Heart left ventricle (tissue), 16 donors: ENCODE data around the gene CACNG7. TPM values are rescaled to one million over a fixed set of nuclear protein-coding genes. Genes with fewer than 3 reads are reported as not detected.
A peak's percentile ranks its signal among the peaks of the same experiment; 100 is the strongest.

Source experiments
- ATAC-seq, 4 donors: fragments of 200-7000 bp; cut with Tn5 transposase; one replicate each; pipeline ENCODE4 v1.9.1; 2020 to 2022; ENCODE audit warnings: moderate library complexity in 4 of 4, mild to moderate bottlenecking in 3 of 4, moderate number of reproducible peaks in 1 of 4
- DNase-seq, 5 donors: peaks; one replicate each; pipeline ENCODE4 v3.0.0-alpha.2; 2020
- H3K27ac ChIP-seq, 12 donors: fragments of 200-600 bp; sonication (generic) in 4 of 12; one replicate each; pipeline versions ENCODE4 v1.5.0 to v1.8.0; 2016 to 2022; ENCODE audit warnings: mild to moderate bottlenecking in 2 of 12
- H3K27me3 ChIP-seq, 9 donors: fragments of 200-600 bp; sonication (generic) in 2 of 9; one replicate each; pipeline versions ENCODE4 v1.5.1 to v1.8.0; 2016 to 2022; ENCODE audit warnings: mild to moderate bottlenecking in 3 of 9
- H3K36me3 ChIP-seq, 9 donors: fragments of 200-600 bp; sonication (generic) in 2 of 9; one replicate each; pipeline versions ENCODE4 v1.5.0 to v1.8.0; 2018 to 2022; ENCODE audit warnings: mild to moderate bottlenecking in 2 of 9
- H3K4me1 ChIP-seq, 12 donors: fragments of 200-600 bp; sonication (generic) in 4 of 12; one replicate each; pipeline versions ENCODE4 v1.5.0 to v1.8.0; 2016 to 2022; ENCODE audit warnings: mild to moderate bottlenecking in 3 of 12
- H3K4me3 ChIP-seq, 12 donors: fragments of 200-600 bp; sonication (generic) in 4 of 12; one replicate each; pipeline versions ENCODE4 v1.5.0 to v1.8.0; 2017 to 2022; ENCODE audit warnings: mild to moderate bottlenecking in 9 of 12, moderate library complexity in 4 of 12
- H3K9me3 ChIP-seq, 12 donors: fragments of 200-600 bp; sonication (generic) in 4 of 12; one replicate each; pipeline versions ENCODE4 v1.5.0 to v1.8.0; 2016 to 2022; ENCODE audit warnings: mild to moderate bottlenecking in 1 of 12
- POLR2A ChIP-seq, 2 donors: fragments of 450-650 bp; IDR thresholded peaks; one replicate each; pipeline ENCODE4 v1.6.1; 2017; ENCODE audit warnings: antibody characterized with exemption in 2 of 2, mild to moderate bottlenecking in 2 of 2, moderate library complexity in 2 of 2
- WGBS, 4 donors: extraction: QIAGEN DNeasy Blood & Tissue Kit in 2 of 4; methylation state at CpG; one replicate each; pipeline versions ENCODE4 v1.1.5 to v1.1.7; 2013 to 2018; 5-methylcytosine and 5-hydroxymethylcytosine counted together
- intact Hi-C, 10 donors: fragments of 100-400 bp; cut with DNase I; formaldehyde crosslinking; loops; one replicate each; pipeline versions ENCODE4 v1.11.1 to v1.14.2; 2022
- polyA plus RNA-seq, 2 donors: library from polyadenylated mRNA; stranded (reverse); fragments of 200-250 nt; gene quantifications; one replicate each; pipeline ENCODE4 v1.2.3, GENCODE V29; 2013
- total RNA-seq, 9 donors: library from RNA; depleted of rRNA in 2 of 9; stranded (reverse); fragments of >200 nt in 2 of 9; fragmentation: NEBNext Ultra II Directional in 3 of 9; extraction: Animal tissue kit (Norgen Biotek cat#: 25700) in 3 of 9; gene quantifications; one replicate each; pipeline versions ENCODE4 v1.1.0 to v1.2.4, GENCODE V29; 2016 to 2023
- TF ChIP-seq, protein P1 (sequence below), 12 donors: fragments of 200-600 bp; sonication (generic) in 4 of 12; IDR thresholded peaks; one replicate each; pipeline versions ENCODE4 v1.5.0 to v1.8.0; 2018 to 2022; ENCODE audit warnings: antibody characterized with exemption in 12 of 12, mild to moderate bottlenecking in 5 of 12
- donor health status: ischemic (EF 13 %, LVEDD 7.1; RV severe dilation, severe dysfunction).
- donor health status: healthy with polysubstance abuse.
- donor health status: DM: no; HTN: yes; CAD: no.
- donor health status: DM: no; HTN: no; CAD: no.
- donor health status: ischemic (EF 25% LVEDD 6.9; RV normal size, moderate dysfunction).
- donor health status: ischemic (EF 25% LVEDD 5.7; RV mildly dilated, moderate dysfunction).
- donor health status: healthy.
- donor health status: DM: yes; HTN: yes; CAD: no.
- donor health status: ischemic (EF 35%, LVEDD 5.7; RV mildly dilated, moderate dysfunction).
- donor health status: nonischemic (EF 11% LVEDD 7.7; RV severe dilation, severe dysfunction).
- donor health status: DM: yes; HTN: yes; CAD: no.
- donor health status: PGD.
- donor health status: ischemic (EF 29% LVEDD 5.4; RV normal size, mild dysfunction).
- donor health status: nonischemic (EF 23%, LVEDD 6.1; RV moderate dilation, normal function).

The CACNG7 gene
- total and polyA plus RNA-seq, 11 donors, result not detected

DNA sequence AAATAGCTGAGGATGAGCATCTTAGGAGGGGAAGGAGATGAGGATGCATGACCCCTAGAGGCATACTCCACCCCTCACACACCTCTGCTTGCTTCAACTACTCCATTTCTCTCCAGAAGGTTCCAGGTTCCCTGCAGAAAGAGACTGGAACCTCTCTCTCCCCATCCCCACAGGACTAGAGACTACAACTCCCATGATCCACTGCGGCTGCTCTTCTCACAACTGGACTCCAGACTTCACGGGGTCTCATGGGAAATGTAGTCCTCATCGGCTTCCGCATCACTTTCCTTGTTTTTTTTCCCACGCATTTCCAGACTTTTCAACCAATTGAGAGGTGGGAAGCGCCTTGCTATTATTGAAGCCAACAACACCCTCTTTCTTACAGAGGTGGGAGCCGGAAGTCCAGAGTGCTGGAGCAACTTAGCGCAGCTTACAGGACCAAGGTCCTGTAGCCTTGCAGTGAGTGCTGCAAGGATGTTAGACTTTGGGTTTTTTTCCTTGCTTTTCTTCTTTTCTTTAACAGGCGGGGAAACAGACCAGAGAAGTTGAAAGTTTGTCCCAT, 68.4 kb downstream of the CACNG7 start:
- WGBS, 4 donors, result 2 to 4% (median 3%) methylated on average over 9 of the region's 9 CpGs
- intact Hi-C loops, result no loop called here
- DNase-seq, result peak in 4 of 5 donors; percentile 75 to 89 (median 82)
- peak overlapping the region in 3 of 12 donors; percentile 10 to 47 (median 34) for H3K27ac ChIP-seq
- H3K4me1 ChIP-seq, result peaks cover 0 to 32% (median 14%) of the 10 kb centered on the region in 12 donors
- no peaks in the 10 kb centered on the region for H3K36me3 ChIP-seq
- ATAC-seq, result peak; percentile 80 to 89 (median 85)
- no peaks in the 10 kb centered on the region for H3K9me3 ChIP-seq
- TF ChIP-seq POLR2A (IDR thresholded peaks at IDR 0.05), result no peak
- TF ChIP-seq, protein P1, sequence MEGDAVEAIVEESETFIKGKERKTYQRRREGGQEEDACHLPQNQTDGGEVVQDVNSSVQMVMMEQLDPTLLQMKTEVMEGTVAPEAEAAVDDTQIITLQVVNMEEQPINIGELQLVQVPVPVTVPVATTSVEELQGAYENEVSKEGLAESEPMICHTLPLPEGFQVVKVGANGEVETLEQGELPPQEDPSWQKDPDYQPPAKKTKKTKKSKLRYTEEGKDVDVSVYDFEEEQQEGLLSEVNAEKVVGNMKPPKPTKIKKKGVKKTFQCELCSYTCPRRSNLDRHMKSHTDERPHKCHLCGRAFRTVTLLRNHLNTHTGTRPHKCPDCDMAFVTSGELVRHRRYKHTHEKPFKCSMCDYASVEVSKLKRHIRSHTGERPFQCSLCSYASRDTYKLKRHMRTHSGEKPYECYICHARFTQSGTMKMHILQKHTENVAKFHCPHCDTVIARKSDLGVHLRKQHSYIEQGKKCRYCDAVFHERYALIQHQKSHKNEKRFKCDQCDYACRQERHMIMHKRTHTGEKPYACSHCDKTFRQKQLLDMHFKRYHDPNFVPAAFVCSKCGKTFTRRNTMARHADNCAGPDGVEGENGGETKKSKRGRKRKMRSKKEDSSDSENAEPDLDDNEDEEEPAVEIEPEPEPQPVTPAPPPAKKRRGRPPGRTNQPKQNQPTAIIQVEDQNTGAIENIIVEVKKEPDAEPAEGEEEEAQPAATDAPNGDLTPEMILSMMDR (IDR thresholded peaks at IDR 0.05), result no peak
- peaks cover 21 to 73% (median 44%) of the 10 kb centered on the region in 9 donors for H3K27me3 ChIP-seq
- peak overlapping the region; percentile 2 to 52 (median 39) for H3K4me3 ChIP-seq

DNA sequence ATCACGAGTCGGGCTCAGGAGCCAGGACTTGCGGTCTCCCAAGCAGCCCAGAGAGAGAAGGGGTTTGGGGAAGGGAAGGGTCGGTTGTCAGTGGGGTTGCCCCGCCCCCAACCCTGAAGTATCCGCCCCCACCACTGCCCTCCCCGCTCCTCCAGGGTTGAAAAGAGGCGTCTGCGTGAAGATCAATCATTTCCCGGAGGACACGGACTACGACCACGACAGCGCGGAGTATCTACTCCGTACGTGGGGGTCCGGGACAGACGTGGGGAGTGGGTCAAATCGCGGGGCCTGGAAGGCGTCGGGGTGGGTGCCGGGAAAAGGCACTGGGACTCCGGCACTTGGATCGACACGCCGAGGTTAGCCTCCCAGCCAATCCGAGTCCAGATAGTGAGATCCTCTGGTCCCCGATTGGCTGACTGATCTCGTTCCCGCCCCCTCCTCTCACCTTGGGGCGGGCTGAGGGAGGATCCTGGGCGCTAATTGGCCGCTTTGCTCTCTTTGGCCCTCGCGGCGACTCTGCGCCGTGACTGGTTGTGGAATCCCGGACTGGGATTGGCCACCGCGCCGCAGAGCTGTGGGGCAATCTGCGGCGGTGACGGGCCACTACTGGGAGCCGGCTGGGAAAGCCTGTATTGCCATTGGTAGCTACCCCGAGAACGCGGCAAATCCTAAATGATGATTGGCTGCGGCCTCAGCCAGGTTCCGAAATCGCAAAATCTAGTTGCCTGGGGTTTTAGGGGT, 69.1 kb downstream of the CACNG7 start:
- Histone ChIP-seq H3K4me3 (peak overlapping the region in 11 of 12 donors; percentile 2 to 52 (median 39)), H3K27me3 (peaks cover 21 to 79% (median 46%) of the 10 kb centered on the region in 9 donors), H3K9me3 (no peaks in the 10 kb centered on the region), H3K27ac (peak overlapping the region in 3 of 12 donors; percentile 10 to 47 (median 34)), H3K4me1 (peaks cover 0 to 37% (median 14%) of the 10 kb centered on the region in 12 donors), H3K36me3 (no peaks in the 10 kb centered on the region)
- WGBS, 4 donors, result 3 to 4% (median 4%) methylated on average over 36 to 54 of the region's 54 CpGs
- TF ChIP-seq, protein P1 (IDR thresholded peaks at IDR 0.05), result no peak
- no peak for TF ChIP-seq POLR2A (IDR thresholded peaks at IDR 0.05)
- DNase-seq (peak; percentile 62 to 81 (median 73)), ATAC-seq (peak; percentile 56 to 83 (median 75))
- intact Hi-C loops, result no loop called here

DNA sequence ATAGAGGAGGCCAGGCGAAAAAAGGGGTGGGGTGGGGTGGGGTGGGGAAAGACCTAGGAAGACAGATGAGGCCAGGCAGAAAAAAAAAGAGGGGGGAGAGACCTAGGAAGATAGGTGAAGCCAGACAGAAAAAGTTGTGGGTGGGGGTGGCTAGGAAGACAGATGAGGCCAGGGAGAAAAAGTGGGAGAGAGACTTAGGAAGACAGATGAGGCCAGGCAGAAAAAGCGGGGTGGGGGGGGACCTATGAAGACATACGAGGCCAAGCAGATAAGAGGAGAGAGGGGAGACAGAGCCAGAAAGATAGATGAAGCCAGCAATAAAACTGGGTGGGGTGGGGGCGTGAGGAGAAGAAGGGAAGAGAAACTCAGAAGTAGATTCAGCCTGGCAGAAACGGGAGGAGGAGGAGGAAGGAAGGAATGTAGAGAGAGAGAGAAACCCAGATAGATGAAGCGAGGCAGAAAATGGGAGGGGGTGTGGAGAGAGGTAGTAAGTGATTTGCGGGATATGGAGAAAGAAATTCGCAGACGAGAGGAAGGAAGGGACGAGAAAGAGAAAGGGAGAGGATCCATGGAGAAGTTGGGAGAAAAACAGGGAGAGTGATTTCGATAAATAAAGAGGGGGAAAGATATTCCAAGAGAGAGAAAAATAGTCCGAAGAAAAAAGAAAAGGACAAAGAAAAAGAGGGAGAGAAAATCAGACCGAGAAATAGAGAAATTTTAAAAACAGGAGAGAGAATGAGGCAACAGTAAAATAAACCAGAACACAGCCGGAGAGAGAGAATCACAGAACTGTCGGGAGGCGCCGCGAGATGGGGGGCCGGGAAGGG, 70.1 kb downstream of the CACNG7 start:
- Histone ChIP-seq H3K27ac (no peak overlapping the region), H3K9me3 (no peaks in the 10 kb centered on the region), H3K4me1 (peaks cover 0 to 37% (median 14%) of the 10 kb centered on the region in 12 donors), H3K27me3 (peaks cover 25 to 88% (median 55%) of the 10 kb centered on the region in 9 donors), H3K36me3 (no peaks in the 10 kb centered on the region), H3K4me3 (peak overlapping the region in 10 of 12 donors; percentile 6 to 51 (median 39))
- WGBS, 4 donors, result 4 to 5% (median 4%) methylated on average over 19 of the region's 19 CpGs
- ATAC-seq (no peak), DNase-seq (no peak)
- intact Hi-C loops, result no loop called here
- TF ChIP-seq, protein P1 (IDR thresholded peaks at IDR 0.05), result no peak
- TF ChIP-seq POLR2A (IDR thresholded peaks at IDR 0.05), result no peak
